Neural cell (in vitro differentiated cells): ENCODE data around the gene UROC1. TPM values are rescaled to one million over a fixed set of nuclear protein-coding genes. Genes with fewer than 3 reads are reported as not detected.

Experiments
- H2AFZ ChIP-seq: fragments of 200-600, 300-800 bp; sonication (generic), shearing (Covaris generic); 2 replicates; pipeline ENCODE4 v1.6.0; 2014; ENCODE audit warnings: low read depth, mild to moderate bottlenecking, antibody characterized with exemption, low read length, moderate library complexity
- H3F3A ChIP-seq: fragments of 200-600 bp; shearing (Covaris generic); 2 replicates; pipeline ENCODE4 v1.6.1; 2016; ENCODE audit warnings: mild to moderate bottlenecking, moderate library complexity, mixed read lengths, antibody characterized with exemption, low read length; ENCODE audit not compliant: insufficient read depth, poor library complexity, severe bottlenecking
- H3K27ac ChIP-seq: fragments of 200-600, 300-800 bp; sonication (generic), shearing (Covaris generic); 2 replicates; pipeline ENCODE4 v1.5.1; 2014; ENCODE audit warnings: mild to moderate bottlenecking, low read length, moderate library complexity
- H3K27me3 ChIP-seq: fragments of 300-800, 200-600 bp; sonication (generic), shearing (Covaris generic); 2 replicates; pipeline ENCODE4 v1.6.0; 2014; ENCODE audit warnings: mild to moderate bottlenecking, low read depth, low read length, moderate library complexity; ENCODE audit not compliant: insufficient read depth
- H3K36me3 ChIP-seq: fragments of 300-800, 200-600 bp; sonication (generic), shearing (Covaris generic); 2 replicates; pipeline ENCODE4 v1.5.1; 2014; ENCODE audit warnings: mild to moderate bottlenecking, antibody characterized with exemption, low read length, moderate library complexity; ENCODE audit not compliant: insufficient read depth
- H3K4me2 ChIP-seq: fragments of 300-800, 200-600 bp; sonication (generic), shearing (Covaris generic); 2 replicates; pipeline ENCODE4 v1.6.0; 2014; ENCODE audit warnings: mild to moderate bottlenecking, low read length
- H3K4me3 ChIP-seq: fragments of 300-800, 200-600 bp; sonication (generic), shearing (Covaris generic); 2 replicates; pipeline ENCODE4 v1.5.1; 2014; ENCODE audit warnings: mild to moderate bottlenecking, low read length, moderate library complexity
- H3K79me2 ChIP-seq: fragments of 200-600 bp; shearing (Covaris generic); replicated peaks from 2 replicates; pipeline ENCODE4 v1.6.0; 2014; ENCODE audit warnings: mild to moderate bottlenecking, low read length, moderate library complexity; ENCODE audit not compliant: insufficient read depth
- H3K9ac ChIP-seq: fragments of 300-800, 200-600 bp; sonication (generic), shearing (Covaris generic); 2 replicates; pipeline ENCODE4 v1.6.1; 2016; ENCODE audit warnings: mild to moderate bottlenecking, low read length, mixed read lengths
- H3K9me2 ChIP-seq: fragments of 200-600 bp; shearing (Covaris generic); 2 replicates; pipeline ENCODE4 v1.6.1; 2016; ENCODE audit warnings: mild to moderate bottlenecking, low read length, mixed read lengths; ENCODE audit not compliant: insufficient read depth
- H3K9me3 ChIP-seq: fragments of 200-600, 300-800 bp; sonication (generic), shearing (Covaris generic); 2 replicates; pipeline ENCODE4 v1.6.1; 2016; ENCODE audit warnings: mild to moderate bottlenecking, mixed run types, low read length, moderate library complexity, mixed read lengths
- H4K20me1 ChIP-seq: fragments of 200-600 bp; shearing (Covaris generic); 2 replicates; pipeline ENCODE4 v1.6.1; 2016; ENCODE audit warnings: mild to moderate bottlenecking, mixed run types; ENCODE audit not compliant: insufficient read depth
- EP300 ChIP-seq: fragments of 450-650 bp; conservative IDR thresholded peaks from 2 replicates; pipeline ENCODE4 v1.6.1; 2014; ENCODE audit warnings: antibody characterized with exemption, mild to moderate bottlenecking, moderate library complexity; ENCODE audit not compliant: poor library complexity, severe bottlenecking
- EZH2 ChIP-seq: fragments of 200-600, 300-800 bp; shearing (Covaris generic), sonication (generic); IDR thresholded peaks from 2 replicates; pipeline ENCODE4 v1.6.1; 2014; ENCODE audit warnings: antibody characterized with exemption, low read length, borderline replicate concordance, mild to moderate bottlenecking; ENCODE audit not compliant: insufficient read depth, poor library complexity, severe bottlenecking
- MXI1 ChIP-seq: fragments of 450-650 bp; conservative IDR thresholded peaks from 2 replicates; pipeline ENCODE4 v1.6.1; 2014; ENCODE audit warnings: antibody characterized with exemption, mild to moderate bottlenecking; ENCODE audit not compliant: poor library complexity, severe bottlenecking
- POLR2AphosphoS5 ChIP-seq: IDR thresholded peaks from 2 replicates; pipeline ENCODE4 v1.6.1; 2012
- RAD21 ChIP-seq: fragments of 450-650 bp; conservative IDR thresholded peaks from 2 replicates; pipeline ENCODE4 v1.6.1; 2014; ENCODE audit warnings: antibody characterized with exemption, mild to moderate bottlenecking, moderate library complexity
- REST ChIP-seq: IDR thresholded peaks from 2 replicates; pipeline ENCODE4 v1.6.1; 2012; ENCODE audit warnings: borderline replicate concordance
- SMC3 ChIP-seq: fragments of 450-650 bp; conservative IDR thresholded peaks from 2 replicates; pipeline ENCODE4 v1.6.1; 2014; ENCODE audit warnings: antibody characterized with exemption, mild to moderate bottlenecking, moderate library complexity; ENCODE audit not compliant: poor library complexity
- TAF1 ChIP-seq: IDR thresholded peaks from 2 replicates; pipeline ENCODE4 v1.6.1; 2012; ENCODE audit warnings: low read depth
- polyA plus RNA-seq: library from polyadenylated mRNA; depleted of rRNA; stranded (reverse); fragments of >200 nt; gene quantifications from 2 replicates; pipeline ENCODE4 v1.2.3, GENCODE V29; 2014
- TF ChIP-seq, protein P1 (sequence below): fragments of 450-650 bp; IDR thresholded peaks from 2 replicates; pipeline ENCODE4 v1.5.1; 2014; ENCODE audit warnings: antibody characterized with exemption, mild to moderate bottlenecking, moderate library complexity; ENCODE audit not compliant: poor library complexity, severe bottlenecking

Gene UROC1
- polyA plus RNA-seq, 1 donor from 2014 or later = not detected

- Histone ChIP-seq H3K9me3 (no peaks in the 10 kb centered on the region), H3K4me2 (no peak overlapping the region), H3K4me3 (no peak overlapping the region), H3K27ac (no peak overlapping the region), H3K27me3 (peaks cover 15% of the 10 kb centered on the region), H2AFZ (no peak overlapping the region), H3K9me2 (no peaks in the 10 kb centered on the region), H3K9ac (no peak overlapping the region), H3K36me3 (no peaks in the 10 kb centered on the region), H3F3A (no peaks in the 10 kb centered on the region), H3K79me2 (no peaks in the 10 kb centered on the region), H4K20me1 (no peaks in the 10 kb centered on the region)
- no peak for TF ChIP-seq TAF1
- TF ChIP-seq, protein P1, sequence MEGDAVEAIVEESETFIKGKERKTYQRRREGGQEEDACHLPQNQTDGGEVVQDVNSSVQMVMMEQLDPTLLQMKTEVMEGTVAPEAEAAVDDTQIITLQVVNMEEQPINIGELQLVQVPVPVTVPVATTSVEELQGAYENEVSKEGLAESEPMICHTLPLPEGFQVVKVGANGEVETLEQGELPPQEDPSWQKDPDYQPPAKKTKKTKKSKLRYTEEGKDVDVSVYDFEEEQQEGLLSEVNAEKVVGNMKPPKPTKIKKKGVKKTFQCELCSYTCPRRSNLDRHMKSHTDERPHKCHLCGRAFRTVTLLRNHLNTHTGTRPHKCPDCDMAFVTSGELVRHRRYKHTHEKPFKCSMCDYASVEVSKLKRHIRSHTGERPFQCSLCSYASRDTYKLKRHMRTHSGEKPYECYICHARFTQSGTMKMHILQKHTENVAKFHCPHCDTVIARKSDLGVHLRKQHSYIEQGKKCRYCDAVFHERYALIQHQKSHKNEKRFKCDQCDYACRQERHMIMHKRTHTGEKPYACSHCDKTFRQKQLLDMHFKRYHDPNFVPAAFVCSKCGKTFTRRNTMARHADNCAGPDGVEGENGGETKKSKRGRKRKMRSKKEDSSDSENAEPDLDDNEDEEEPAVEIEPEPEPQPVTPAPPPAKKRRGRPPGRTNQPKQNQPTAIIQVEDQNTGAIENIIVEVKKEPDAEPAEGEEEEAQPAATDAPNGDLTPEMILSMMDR = no peak
- no peak for TF ChIP-seq EP300
- TF ChIP-seq RAD21 = no peak
- no peak for TF ChIP-seq POLR2AphosphoS5
- no peak for TF ChIP-seq MXI1
- TF ChIP-seq REST = no peak
- TF ChIP-seq SMC3 = no peak
- TF ChIP-seq EZH2 = no peak
Observed at GRCh38 chr3:126528419-126528799, 10.8 kb upstream of the UROC1 start.

DNA sequence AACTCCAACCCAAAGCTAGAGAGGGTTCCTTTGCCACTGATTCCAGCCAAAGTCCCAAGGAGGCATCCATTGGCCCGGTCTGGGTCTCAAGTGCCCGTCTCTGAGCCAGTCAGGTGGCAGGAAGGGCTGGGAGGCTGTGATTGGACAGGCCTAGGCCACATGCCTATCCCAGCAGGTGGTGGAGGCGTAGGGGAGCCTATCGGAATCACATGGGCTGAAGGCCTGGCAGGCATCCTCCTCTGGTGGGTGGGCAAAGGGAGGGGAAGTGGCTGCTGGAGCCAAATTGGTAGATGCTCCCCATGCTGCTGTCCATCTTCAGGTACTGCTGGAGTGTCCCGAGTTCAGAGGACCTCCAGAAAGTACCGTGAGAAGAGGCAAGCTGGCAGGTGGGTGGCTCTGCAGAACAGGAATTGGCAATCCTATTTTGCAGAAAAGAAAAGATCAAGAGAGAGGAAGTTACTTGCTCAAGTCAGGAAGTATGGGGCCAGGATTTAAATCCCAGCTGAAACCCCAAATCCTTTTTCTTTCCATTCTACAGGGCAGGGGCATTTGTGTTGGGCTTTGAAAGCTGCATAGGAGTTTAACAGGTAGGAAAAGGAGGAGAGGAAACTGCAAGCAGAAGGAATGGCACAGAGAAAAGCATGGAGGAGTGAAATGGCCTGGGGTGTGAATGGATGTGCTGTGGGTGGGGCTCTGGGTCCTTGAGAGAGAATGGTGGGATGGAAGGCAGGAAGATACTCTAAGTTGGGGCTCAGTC, 10.1 kb upstream of the UROC1 start:
- Histone ChIP-seq H3K9me3 (no peaks in the 10 kb centered on the region), H3K9me2 (no peaks in the 10 kb centered on the region), H3K79me2 (no peaks in the 10 kb centered on the region), H3K27ac (no peak overlapping the region), H4K20me1 (no peaks in the 10 kb centered on the region), H3K4me3 (no peak overlapping the region), H3K27me3 (peaks cover 23% of the 10 kb centered on the region), H3K9ac (no peak overlapping the region), H3F3A (no peaks in the 10 kb centered on the region), H3K4me2 (no peak overlapping the region), H3K36me3 (no peaks in the 10 kb centered on the region), H2AFZ (no peak overlapping the region)
- TF ChIP-seq EZH2 (no peak), REST (no peak)
